ENCODE results near the gene TLE1. TPM values are rescaled to one million over a fixed set of nuclear protein-coding genes. Genes with fewer than 3 reads are reported as not detected.

TLE1 gene
- total RNA-seq, 1 experiment from 2014 or later, result 97.7 TPM

GRCh38 chr9:81559709-81560108 lies 129.6 kb downstream of the TLE1 start:
- ATAC-seq (peak; percentile 60), DNase-seq (ENCODE audit: low spot score) (no peak)
- Mint-ChIP-seq H3K27ac (no peak overlapping the region; the same call in 1 of the 2 replicates), H3K27me3 (ENCODE audit: low read depth) (peaks cover 3% of the 10 kb centered on the region; the same call in 1 of the 2 replicates), H3K36me3 (no peaks in the 10 kb centered on the region), H3K4me1 (peaks cover 32% of the 10 kb centered on the region), H3K9me3 (peaks cover 5% of the 10 kb centered on the region), H3K4me3 (no peak overlapping the region)
- ChIA-PET CTCF (interaction anchor here (0.5 kb wide), 1 partner anchor 16 kb away, joined by 3 read pairs; no protein-coding TSS in a partner anchor), POLR2A (no interaction called here)
- TF ChIP-seq ATF2 (CRISPR knock-in tag; IDR thresholded peaks at IDR 0.05; ENCODE audit: borderline replicate concordance, low read depth), result no peak
- no peak for TF ChIP-seq USF1 (CRISPR knock-in tag; IDR thresholded peaks at IDR 0.05)
- TF ChIP-seq ZNF532 (CRISPR knock-in tag; IDR thresholded peaks at IDR 0.05; ENCODE audit: borderline replicate concordance), result no peak
- TF ChIP-seq NR3C1 (CRISPR knock-in tag; conservative IDR thresholded peaks at IDR 0.05; ENCODE audit: low read depth), result no peak
- TF ChIP-seq ZNF416 (CRISPR knock-in tag; IDR thresholded peaks at IDR 0.05), result no peak
- TF ChIP-seq NFYB (CRISPR knock-in tag; conservative IDR thresholded peaks at IDR 0.05; ENCODE audit: low read depth), result no peak
- TF ChIP-seq ZNF425 (CRISPR knock-in tag; conservative IDR thresholded peaks at IDR 0.05), result no peak

GRCh38 chr9:81559197-81559596 lies 130.2 kb downstream of the TLE1 start:
- Mint-ChIP-seq H3K27me3 (ENCODE audit: low read depth) (peaks cover 3% of the 10 kb centered on the region; the same call in 1 of the 2 replicates), H3K27ac (no peak overlapping the region), H3K36me3 (no peaks in the 10 kb centered on the region), H3K4me3 (no peak overlapping the region), H3K4me1 (peaks cover 30% of the 10 kb centered on the region), H3K9me3 (peaks cover 5% of the 10 kb centered on the region)
- ChIA-PET CTCF (no interaction called here), POLR2A (no interaction called here)
- TF ChIP-seq ZNF232 (CRISPR knock-in tag; IDR thresholded peaks at IDR 0.05) (no peak), ERG (CRISPR knock-in tag; IDR thresholded peaks at IDR 0.05) (no peak), E2F4 (CRISPR knock-in tag; IDR thresholded peaks at IDR 0.05; ENCODE audit: borderline replicate concordance, low read depth) (no peak), RELA (CRISPR knock-in tag; IDR thresholded peaks at IDR 0.05; ENCODE audit: borderline replicate concordance) (no peak)
- no peak for DNase-seq (ENCODE audit: low spot score)
- ATAC-seq, result no peak
